ENCODE results near the gene WBP1L.
A peak's percentile ranks its signal among the peaks of the same experiment; 100 is the strongest.
"Not testable (repeated sequence)": the region's sequence is repeated elsewhere in the genome, so short reads cannot be mapped to it uniquely, and the experiment has no call there.

Gene WBP1L

GRCh38 chr10:102752934-102753664 lies 9.4 kb downstream of the WBP1L start:
- peak; percentile 50 for DNase-seq
- in situ Hi-C loops (cut with HindIII; ENCODE audit: low pct_ligation_motif_present, low pct_unique_long_range_greater_than_20kb, low sequenced_read_pairs) = no loop called here

DNA sequence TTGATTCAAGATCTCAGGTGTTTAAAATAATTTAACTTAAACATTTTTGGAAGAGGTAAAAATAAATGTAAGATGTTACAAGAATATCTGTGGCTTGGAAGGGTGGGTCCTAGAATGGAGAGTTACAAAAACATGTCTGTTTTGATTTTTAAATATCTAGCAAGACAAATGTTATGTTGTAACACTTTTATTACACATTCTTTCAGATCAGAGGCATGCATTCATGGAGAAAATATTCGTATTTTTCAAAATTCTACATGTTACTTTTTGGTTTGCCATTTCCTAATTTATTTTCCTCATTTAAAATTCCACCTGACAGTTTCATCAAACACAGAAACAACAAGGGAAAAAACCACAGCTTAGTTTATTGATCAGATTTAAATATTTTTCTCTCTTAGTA lies 10.0 kb downstream of the WBP1L start:
- DNase-seq = no peak
- in situ Hi-C loops (cut with HindIII; ENCODE audit: low pct_ligation_motif_present, low pct_unique_long_range_greater_than_20kb, low sequenced_read_pairs) = no loop called here

DNA sequence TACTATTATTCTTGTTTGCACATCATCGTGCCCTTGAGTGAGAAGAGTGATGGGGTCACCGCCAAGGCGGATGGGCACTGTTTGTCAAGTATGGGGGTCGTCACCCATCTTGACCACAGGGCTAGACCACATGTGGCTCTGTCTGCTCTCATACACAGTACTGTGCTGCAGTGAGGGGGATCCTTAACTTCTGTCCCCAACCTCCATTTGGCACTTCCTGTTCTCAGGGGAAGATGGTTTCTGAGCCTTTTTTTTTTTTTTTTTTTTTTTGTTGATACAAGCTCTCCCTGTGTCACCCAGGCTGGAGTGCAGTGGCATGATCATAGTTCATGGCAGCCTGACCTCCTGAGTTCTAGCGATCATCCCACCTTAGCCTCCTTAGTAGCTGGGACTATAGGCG lies 13.6 kb downstream of the WBP1L start:
- in situ Hi-C loops (cut with HindIII; ENCODE audit: low pct_ligation_motif_present, low pct_unique_long_range_greater_than_20kb, low sequenced_read_pairs) = no loop called here
- no peak for DNase-seq

DNA sequence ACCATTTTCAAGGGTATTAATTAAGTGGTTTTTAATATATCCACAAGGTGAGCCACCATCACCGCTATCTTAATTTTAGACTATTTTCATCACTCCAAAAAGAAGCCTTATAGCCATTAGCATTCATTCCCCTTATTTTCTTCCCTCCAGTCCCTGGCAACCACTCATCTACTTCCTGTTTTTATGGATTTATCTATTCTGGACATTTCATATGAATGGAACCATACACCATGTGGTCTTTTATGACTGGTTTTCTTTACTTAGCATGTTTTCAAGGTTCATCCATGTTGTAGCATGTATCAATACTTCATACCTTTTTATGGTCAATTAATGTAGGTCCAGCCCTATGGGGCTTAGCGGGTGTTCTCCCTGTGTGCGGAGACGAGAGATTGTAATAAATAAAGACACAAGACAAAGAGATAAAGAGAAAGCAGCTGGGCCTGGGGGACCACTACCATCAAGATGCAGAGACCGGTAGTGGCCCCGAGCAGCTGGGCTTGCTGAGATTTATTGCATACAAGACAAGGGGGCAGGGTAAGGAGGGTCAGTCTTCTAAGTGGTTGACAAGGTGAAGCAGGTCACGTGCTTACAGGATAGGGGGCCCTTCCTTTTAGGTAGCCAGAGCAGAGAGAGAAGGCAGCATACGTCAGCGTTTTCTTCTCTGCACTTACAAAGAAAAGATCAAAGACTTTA lies 14.6 kb downstream of the WBP1L start:
- DNase-seq = peak; percentile 16
- in situ Hi-C loops (cut with HindIII; ENCODE audit: low pct_ligation_motif_present, low pct_unique_long_range_greater_than_20kb, low sequenced_read_pairs) = no loop called here

- DNase-seq = peak; percentile 33
- in situ Hi-C loops (cut with HindIII; ENCODE audit: low pct_ligation_motif_present, low pct_unique_long_range_greater_than_20kb, low sequenced_read_pairs) = not testable (repeated sequence)
Measured at GRCh38 chr10:102758933-102759262, 15.2 kb downstream of the WBP1L start.

- DNase-seq = no peak
- in situ Hi-C loops (cut with HindIII; ENCODE audit: low pct_ligation_motif_present, low pct_unique_long_range_greater_than_20kb, low sequenced_read_pairs) = no loop called here
Measured at GRCh38 chr10:102759497-102760210, 15.9 kb downstream of the WBP1L start.

GRCh38 chr10:102761981-102762380 lies 18.2 kb downstream of the WBP1L start:
- in situ Hi-C loops (cut with HindIII; ENCODE audit: low pct_ligation_motif_present, low pct_unique_long_range_greater_than_20kb, low sequenced_read_pairs) = no loop called here
- no peak for DNase-seq

DNA sequence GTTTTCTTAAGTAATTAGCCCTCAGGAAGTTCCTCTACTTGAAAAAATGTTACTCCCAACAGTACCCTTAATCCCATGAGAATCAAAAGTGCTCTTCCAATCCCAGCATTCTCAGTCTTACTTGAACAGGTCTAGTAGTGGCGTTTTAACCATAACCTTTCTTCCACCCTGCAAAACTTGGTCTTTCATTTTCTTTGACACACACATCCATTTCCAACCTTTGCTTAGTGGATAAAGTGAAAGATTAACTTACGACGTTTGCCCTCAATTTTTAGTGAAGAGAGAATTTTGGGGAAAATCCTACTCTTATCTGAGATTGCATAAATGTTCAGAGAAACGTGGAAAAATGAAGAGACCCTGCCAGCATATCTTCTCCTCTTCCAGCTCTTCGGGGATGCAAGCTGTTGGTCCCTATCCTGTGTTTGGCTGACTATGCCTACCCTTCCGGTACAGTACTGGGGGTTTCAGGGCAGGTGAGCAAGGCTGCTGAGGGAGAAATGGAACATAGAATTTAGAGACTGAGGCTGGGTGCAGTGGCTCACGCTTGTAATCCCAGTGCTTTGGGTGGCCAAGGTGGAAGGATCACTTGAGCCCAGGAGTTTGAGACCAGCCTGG lies 18.8 kb downstream of the WBP1L start:
- no peak for DNase-seq
- in situ Hi-C loops (cut with HindIII; ENCODE audit: low pct_ligation_motif_present, low pct_unique_long_range_greater_than_20kb, low sequenced_read_pairs) = no loop called here

GRCh38 chr10:102763037-102763607 lies 19.4 kb downstream of the WBP1L start:
- in situ Hi-C loops (cut with HindIII; ENCODE audit: low pct_ligation_motif_present, low pct_unique_long_range_greater_than_20kb, low sequenced_read_pairs) = no loop called here
- DNase-seq = no peak

DNA sequence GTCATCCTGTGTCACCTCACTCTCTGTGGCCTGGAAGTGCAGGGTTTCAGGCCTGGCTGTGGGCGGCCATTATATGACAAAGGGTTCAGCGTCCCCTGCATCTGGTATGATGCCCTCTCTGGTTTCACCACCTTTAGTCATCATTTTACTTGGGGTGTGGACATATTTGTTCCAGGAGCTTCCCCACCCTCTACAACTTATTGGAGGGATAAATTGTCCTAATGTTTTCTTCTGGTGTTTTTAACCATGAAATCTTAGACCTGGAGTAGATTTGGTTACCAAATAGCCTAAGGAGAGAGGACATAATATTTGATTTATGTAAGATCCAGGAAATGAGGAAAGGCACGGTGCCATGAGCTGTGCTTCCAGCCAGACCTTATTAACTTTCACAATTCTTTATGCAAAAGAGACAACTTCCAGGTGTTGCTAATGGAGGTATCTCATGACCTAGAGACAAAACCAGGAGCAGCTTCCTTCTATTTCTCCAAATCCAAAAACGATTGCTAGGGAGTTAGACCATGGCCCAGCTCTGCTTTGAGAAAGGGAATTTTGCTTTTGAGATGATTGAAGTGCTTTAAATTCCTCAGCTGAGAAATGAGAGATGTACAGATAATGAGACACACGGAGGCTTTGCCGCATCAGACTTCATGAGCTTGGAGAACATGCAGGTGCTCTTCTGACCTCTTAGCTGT lies 20.9 kb downstream of the WBP1L start:
- in situ Hi-C loops (cut with HindIII; ENCODE audit: low pct_ligation_motif_present, low pct_unique_long_range_greater_than_20kb, low sequenced_read_pairs) = no loop called here

GRCh38 chr10:102765336-102765735 lies 21.6 kb downstream of the WBP1L start:
- in situ Hi-C loops (cut with HindIII; ENCODE audit: low pct_ligation_motif_present, low pct_unique_long_range_greater_than_20kb, low sequenced_read_pairs) = no loop called here
- no peak for DNase-seq

More for the DNA sequence above, 20.9 kb downstream of the WBP1L start:
- no peak for DNase-seq

GRCh38 chr10:102767428-102768160 lies 23.8 kb downstream of the WBP1L start:
- DNase-seq = no peak
- in situ Hi-C loops (cut with HindIII; ENCODE audit: low pct_ligation_motif_present, low pct_unique_long_range_greater_than_20kb, low sequenced_read_pairs) = no loop called here

DNA sequence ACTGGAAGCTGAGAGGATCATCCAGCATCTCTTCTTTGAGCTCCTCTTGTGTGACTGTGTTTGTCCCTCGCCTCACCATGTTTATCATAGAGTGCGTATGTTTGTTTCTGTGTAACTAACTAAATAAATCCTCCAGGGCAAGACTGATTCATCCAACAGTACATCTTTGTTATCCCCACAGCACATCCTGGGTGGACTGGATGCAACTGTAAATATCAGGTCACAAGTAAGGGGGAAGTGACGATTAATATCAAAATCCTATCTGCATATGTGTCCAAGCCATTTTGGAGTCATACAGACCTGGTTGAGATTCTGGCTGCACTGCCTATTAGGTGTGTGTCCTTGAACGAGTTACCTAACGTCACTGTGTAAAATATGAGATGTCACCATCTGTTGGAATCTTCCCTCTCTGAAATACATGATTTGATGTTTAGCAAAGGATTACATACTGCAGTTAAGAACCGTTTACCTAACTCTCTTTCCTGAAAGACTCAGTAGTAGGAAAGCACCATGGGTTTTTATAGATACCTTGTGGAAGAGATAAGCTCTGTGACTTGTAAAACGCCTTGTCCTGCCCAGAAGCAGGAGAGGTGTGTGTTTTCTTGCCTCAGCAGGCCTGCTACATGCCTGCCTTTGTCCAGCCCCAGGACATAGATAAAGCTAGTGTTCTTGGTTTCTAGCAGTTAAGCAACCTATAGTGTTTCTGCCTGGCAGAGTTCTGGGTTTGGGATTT lies 25.8 kb downstream of the WBP1L start:
- no peak for DNase-seq
- in situ Hi-C loops (cut with HindIII; ENCODE audit: low pct_ligation_motif_present, low pct_unique_long_range_greater_than_20kb, low sequenced_read_pairs) = no loop called here

- no peak for DNase-seq
- in situ Hi-C loops (cut with HindIII; ENCODE audit: low pct_ligation_motif_present, low pct_unique_long_range_greater_than_20kb, low sequenced_read_pairs) = no loop called here
Measured at GRCh38 chr10:102770108-102770482, 26.3 kb downstream of the WBP1L start.

DNA sequence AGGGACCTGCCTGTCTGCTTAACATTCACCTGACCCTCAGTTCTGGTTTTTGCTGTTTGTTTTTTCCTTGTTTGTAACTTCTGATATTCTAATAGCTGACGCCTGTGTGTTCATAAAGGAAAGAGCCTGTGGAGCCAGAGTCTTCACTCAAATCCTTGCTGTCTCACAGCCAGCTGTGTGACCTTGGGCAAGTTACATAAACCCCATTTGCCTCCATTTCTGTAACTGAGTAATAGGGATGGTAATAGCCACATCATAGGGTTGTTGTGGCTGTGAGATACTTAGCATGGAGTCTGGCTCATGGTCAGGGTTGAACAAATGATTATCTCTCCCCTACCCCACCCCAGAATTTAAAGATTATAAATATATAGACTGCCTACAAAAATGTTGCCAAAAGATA lies 27.0 kb downstream of the WBP1L start:
- DNase-seq = no peak
- in situ Hi-C loops (cut with HindIII; ENCODE audit: low pct_ligation_motif_present, low pct_unique_long_range_greater_than_20kb, low sequenced_read_pairs) = no loop called here

- no peak for DNase-seq
- in situ Hi-C loops (cut with HindIII; ENCODE audit: low pct_ligation_motif_present, low pct_unique_long_range_greater_than_20kb, low sequenced_read_pairs) = no loop called here
Measured at GRCh38 chr10:102773320-102773719, 29.6 kb downstream of the WBP1L start.

- no peak for DNase-seq
- in situ Hi-C loops (cut with HindIII; ENCODE audit: low pct_ligation_motif_present, low pct_unique_long_range_greater_than_20kb, low sequenced_read_pairs) = no loop called here
Measured at GRCh38 chr10:102773986-102774385, 30.2 kb downstream of the WBP1L start.

Measured in ACHN (cell line).